Activated T-cell treated with anti-CD3 and anti-CD28 coated beads for 24 hours (primary cell): Measurements from ENCODE around the gene NDUFA6.
"Not testable (repeated sequence)": the region's sequence is repeated elsewhere in the genome, so short reads cannot be mapped to it uniquely, and the experiment has no call there.

Experiments used
- DNase-seq: peaks from one replicate; pipeline ENCODE4 v3.0.0-alpha.2; 2020; ENCODE audit warnings: low read depth

Gene NDUFA6

GRCh38 chr22:42112793-42113192, 22.2 kb upstream of the NDUFA6 start:
- DNase-seq: not testable (repeated sequence)

GRCh38 chr22:42111798-42112197, 21.2 kb upstream of the NDUFA6 start:
- no peak for DNase-seq

- DNase-seq: no peak
Measured at GRCh38 chr22:42108848-42109247, 18.3 kb upstream of the NDUFA6 start.

- DNase-seq: not testable (repeated sequence)
Measured at GRCh38 chr22:42104332-42104860, 13.8 kb upstream of the NDUFA6 start.

- DNase-seq: no peak
Measured at GRCh38 chr22:42101199-42101598, 10.6 kb upstream of the NDUFA6 start.

- DNase-seq: no peak
Measured at GRCh38 chr22:42091455-42091782, 847 bp upstream of the NDUFA6 start.

- DNase-seq: no peak
Measured at GRCh38 chr22:42086051-42086450, 4.5 kb downstream of the NDUFA6 start.

GRCh38 chr22:42084874-42085273, 5.7 kb downstream of the NDUFA6 start:
- no peak for DNase-seq

- DNase-seq: no peak
Measured at GRCh38 chr22:42083119-42083518, 7.5 kb downstream of the NDUFA6 start.

- no peak for DNase-seq
Measured at GRCh38 chr22:42080287-42080686, 10.3 kb downstream of the NDUFA6 start.

- DNase-seq: peak; percentile 96
Measured at GRCh38 chr22:42079319-42080251, 11.0 kb downstream of the NDUFA6 start, which contains the start of gene SMDT1. Gene SMDT1, plus strand, starts transcription at chr22:42079700. Its CDS starts 69 bp downstream, at chr22:42079769.

- no peak for DNase-seq
Measured at GRCh38 chr22:42078469-42079318, 11.9 kb downstream of the NDUFA6 start.

- DNase-seq: no peak
Measured at GRCh38 chr22:42077486-42078125, 13.0 kb downstream of the NDUFA6 start.

GRCh38 chr22:42076764-42077485, 13.6 kb downstream of the NDUFA6 start:
- no peak for DNase-seq

- no peak for DNase-seq
Measured at GRCh38 chr22:42074846-42075676, 15.5 kb downstream of the NDUFA6 start.

- DNase-seq: no peak
Measured at GRCh38 chr22:42074132-42074811, 16.3 kb downstream of the NDUFA6 start, which contains the start of gene PHETA2. Gene PHETA2, plus strand, starts transcription at chr22:42074248. Its CDS starts 3,046 bp downstream, at chr22:42077294.

GRCh38 chr22:42073621-42074041, 16.9 kb downstream of the NDUFA6 start:
- DNase-seq: no peak

GRCh38 chr22:42072606-42073330, 17.8 kb downstream of the NDUFA6 start:
- DNase-seq: no peak

- DNase-seq: not testable (repeated sequence)
Measured at GRCh38 chr22:42071508-42071907, 19.1 kb downstream of the NDUFA6 start.
